HG02852 (cell line): Measurements from ENCODE around the gene LARP1B.
A peak's percentile ranks its signal among the peaks of the same experiment; 100 is the strongest.
"Not testable (repeated sequence)": the region's sequence is repeated elsewhere in the genome, so short reads cannot be mapped to it uniquely, and the experiment has no call there.

Source experiments
- ATAC-seq: cut with Tn5 transposase; IDR thresholded peaks from one replicate; pipeline ENCODE4 v1.9.1; 2021; ENCODE audit warnings: mild to moderate bottlenecking, moderate library complexity; ENCODE audit not compliant: unreplicated experiment

Gene LARP1B

GRCh38 chr4:128060699-128061565 lies at the start of gene LARP1B:
Gene LARP1B (plus strand): TSS chr4:128061312. CDS start chr4:128074952, 13,640 bp downstream.
- peak; percentile 87 for ATAC-seq

- ATAC-seq: no peak
Observed at GRCh38 chr4:128025319-128025718, 35.8 kb upstream of the LARP1B start.

- ATAC-seq: no peak
Observed at GRCh38 chr4:128029907-128030306, 31.2 kb upstream of the LARP1B start.

DNA sequence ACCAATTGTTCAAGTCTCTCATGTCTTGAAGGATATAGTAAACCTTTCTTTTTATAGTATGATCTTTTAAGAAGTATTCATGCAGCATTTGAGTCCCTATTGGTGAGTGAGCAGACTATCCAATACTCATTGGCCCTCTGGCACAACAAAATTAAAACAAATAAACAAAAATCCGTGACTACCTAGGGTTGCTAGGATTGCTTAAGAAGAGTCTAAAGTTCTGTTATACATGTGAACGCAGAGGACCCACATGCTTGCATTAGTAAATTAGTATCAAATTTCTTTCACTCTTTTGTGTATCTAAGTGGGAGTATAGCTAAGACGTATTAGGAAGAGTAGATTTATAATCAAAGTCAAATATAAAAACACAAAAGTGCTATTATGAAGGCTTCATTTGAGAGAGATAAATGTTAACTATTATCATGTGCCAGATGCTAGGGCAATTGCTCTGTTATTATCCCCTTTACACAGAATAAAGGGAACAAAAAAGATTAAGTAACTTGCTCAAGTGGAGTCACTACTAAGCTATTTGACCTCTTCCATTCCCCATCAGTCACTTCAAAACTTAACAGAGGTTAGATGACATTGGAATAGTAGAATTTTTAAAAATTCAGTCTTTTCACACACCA lies 29.2 kb upstream of the LARP1B start:
- ATAC-seq: no peak

GRCh38 chr4:128039568-128039967 lies 21.5 kb upstream of the LARP1B start:
- no peak for ATAC-seq

- not testable (repeated sequence) for ATAC-seq
Observed at GRCh38 chr4:128047019-128047418, 14.1 kb upstream of the LARP1B start.

- ATAC-seq: not testable (repeated sequence)
Observed at GRCh38 chr4:128047514-128047913, 13.6 kb upstream of the LARP1B start.

GRCh38 chr4:128051229-128051628 lies 9.9 kb upstream of the LARP1B start:
- not testable (repeated sequence) for ATAC-seq

DNA sequence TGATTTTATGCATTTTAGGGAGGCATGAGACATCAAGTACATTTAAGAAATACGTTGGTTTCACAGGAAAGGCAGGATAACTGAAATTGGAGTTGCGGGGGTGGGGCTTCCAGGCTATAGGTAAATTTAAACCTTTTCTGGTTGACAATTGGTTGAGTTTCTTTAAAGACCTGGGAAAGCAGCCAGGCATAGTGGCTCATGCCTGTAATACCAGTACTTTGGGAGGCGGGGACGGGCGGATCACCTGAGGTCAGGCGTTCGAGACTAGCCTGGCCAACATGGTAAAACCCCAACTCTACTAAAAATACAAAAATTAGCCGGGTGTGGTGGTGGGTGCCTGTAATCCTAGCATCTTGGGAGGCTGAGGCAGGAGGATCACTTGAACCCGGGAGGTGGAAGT lies 6.2 kb upstream of the LARP1B start:
- not testable (repeated sequence) for ATAC-seq

GRCh38 chr4:128055441-128056206 lies 5.5 kb upstream of the LARP1B start:
- not testable (repeated sequence) for ATAC-seq

- ATAC-seq: no peak
Observed at GRCh38 chr4:128056396-128056795, 4.7 kb upstream of the LARP1B start.

DNA sequence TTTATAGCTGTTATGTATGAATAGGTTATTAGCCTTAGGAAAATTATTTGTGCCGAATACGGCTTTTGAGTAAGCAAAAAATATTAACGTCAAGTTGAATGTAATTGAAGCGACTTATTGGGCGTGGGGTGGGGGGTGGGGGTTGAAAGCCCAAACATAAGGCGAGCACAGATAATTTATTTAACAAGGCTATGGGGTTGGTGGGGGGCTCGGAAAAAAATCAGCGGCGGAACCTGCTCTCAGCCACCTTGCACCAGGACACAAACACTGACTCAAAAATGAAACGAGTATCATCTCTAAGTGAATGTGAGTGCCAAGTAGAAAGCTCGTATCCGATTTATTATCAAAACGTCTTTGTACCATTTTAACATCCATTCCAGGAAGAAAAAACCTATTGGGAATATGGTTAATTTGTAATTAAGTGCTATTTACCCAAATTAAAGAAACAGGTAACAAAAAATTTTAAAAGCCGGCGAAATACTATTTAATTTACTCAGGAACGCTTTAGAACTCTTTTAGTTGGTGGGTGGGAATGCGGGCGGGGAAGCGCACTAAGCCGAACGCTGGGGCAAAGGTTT lies 902 bp upstream of the LARP1B start:
- ATAC-seq: no peak

DNA sequence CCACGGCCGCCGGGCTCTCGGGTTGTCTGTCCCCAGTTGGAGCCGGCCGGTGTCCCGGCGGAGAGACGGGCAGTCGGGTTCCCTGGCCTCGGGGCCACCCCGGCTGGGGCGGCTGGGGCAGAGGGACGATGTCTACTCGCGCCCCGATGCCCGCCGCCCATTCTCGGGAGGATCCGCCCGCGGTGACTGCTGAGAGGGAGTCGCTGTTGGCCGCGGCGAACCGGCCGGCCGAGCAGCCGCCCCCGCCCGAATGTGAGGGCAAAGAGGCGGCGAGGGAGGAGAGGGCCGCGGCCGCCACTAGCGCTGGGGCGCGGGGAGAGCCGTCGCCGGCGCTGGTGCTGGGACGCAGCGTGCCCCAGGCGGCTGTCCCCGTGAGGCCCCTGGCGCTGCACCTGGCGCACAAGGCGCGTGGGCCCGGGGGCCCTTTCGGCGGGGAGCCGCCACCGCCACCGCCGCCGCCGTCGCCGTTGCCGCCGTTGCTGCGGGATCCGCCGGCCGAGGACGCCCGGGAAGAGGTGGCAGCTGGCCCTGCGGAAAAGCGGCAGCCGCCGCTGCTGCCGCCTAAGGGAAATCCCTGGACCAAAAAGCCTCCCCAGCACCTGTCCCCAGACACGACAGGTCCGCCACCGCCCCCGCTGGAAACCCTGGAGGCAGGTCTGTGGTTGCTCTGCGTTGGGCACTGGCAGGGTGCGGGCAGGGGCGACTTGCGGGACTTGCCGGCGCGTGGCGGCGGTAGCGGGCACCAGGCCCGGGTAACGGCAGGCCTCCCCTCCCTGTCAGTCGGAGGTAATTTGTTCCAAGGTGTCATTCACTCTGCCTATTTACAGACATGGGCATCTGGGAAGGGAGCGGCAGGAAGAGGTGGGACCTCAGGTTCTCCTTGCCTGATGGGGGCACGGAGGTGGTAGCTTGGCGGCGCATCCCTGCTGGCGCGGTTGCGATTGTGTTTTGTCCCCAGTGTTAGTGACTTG lies 739 bp downstream of the LARP1B start:
- peak; percentile 31 for ATAC-seq

GRCh38 chr4:128066453-128066820 lies 5.3 kb downstream of the LARP1B start:
- not testable (repeated sequence) for ATAC-seq

GRCh38 chr4:128068918-128069317 lies 7.8 kb downstream of the LARP1B start:
- no peak for ATAC-seq

DNA sequence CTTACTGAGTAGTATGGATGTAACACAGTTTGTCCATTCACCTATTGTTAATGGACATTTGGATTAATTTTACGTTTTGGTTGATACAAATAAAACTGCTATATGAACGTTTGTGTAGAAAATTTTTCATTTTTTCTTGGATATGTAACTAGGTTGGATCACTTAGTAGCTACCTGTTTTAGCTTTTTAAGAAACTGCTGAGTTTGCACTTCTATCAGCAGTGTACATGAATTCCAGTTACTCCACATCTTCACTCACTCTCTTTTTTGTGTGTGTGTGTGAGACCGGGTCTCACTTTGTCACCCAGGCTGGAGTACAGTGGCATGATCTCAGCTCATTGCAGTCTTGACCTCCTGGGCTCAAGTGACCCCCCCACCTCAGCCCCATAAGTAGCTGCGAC lies 15.4 kb downstream of the LARP1B start:
- no peak for ATAC-seq

- not testable (repeated sequence) for ATAC-seq
Observed at GRCh38 chr4:128095293-128095692, 34.2 kb downstream of the LARP1B start.

- ATAC-seq: no peak
Observed at GRCh38 chr4:128107766-128108165, 46.7 kb downstream of the LARP1B start.

GRCh38 chr4:128123036-128123435 lies 61.9 kb downstream of the LARP1B start:
- ATAC-seq: no peak

- no peak for ATAC-seq
Observed at GRCh38 chr4:128130621-128131020, 69.5 kb downstream of the LARP1B start.
